SK-N-SH (cell line): ENCODE results near the gene STX7. TPM values are rescaled to one million over a fixed set of nuclear protein-coding genes. Genes with fewer than 3 reads are reported as not detected.

Experiments used
- CTCF ChIA-PET: fragments of 300-600, 350-600 bp; formaldehyde crosslinking; extraction: SDS; loops from one replicate; lab custom pipeline; 2021; lab: Yijun Ruan, JAX
- POLR2A ChIA-PET: fragments of 350-600 bp; sonication (Branson Sonifier 250); formaldehyde crosslinking; extraction: SDS; loops from one replicate; lab custom pipeline; 2020; ENCODE audit warnings: antibody characterized with exemption, inconsistent platforms; lab: Yijun Ruan, JAX
- DNase-seq: peaks from one replicate; pipeline ENCODE4 v3.0.0; 2012
- H2AFZ ChIP-seq: fragments of 200-600 bp; sonication (generic); 2 replicates; pipeline ENCODE4 v1.8.1; 2016; ENCODE audit warnings: antibody characterized with exemption, mild to moderate bottlenecking, low read depth
- H3F3A ChIP-seq: fragments of 200-600 bp; sonication (generic); replicated peaks from 2 replicates; pipeline ENCODE3; 2016; ENCODE audit warnings: antibody characterized with exemption, mild to moderate bottlenecking; ENCODE audit not compliant: insufficient read depth
- H3K27ac ChIP-seq, 2 experiments: fragments of 200-500 bp in 1 of 2; fragments of 200-600 bp in 1 of 2; sonication (Bioruptor generic) in 1 of 2; sonication (generic), shearing (Covaris generic) in 1 of 2; 2 replicates each; pipeline versions ENCODE4 v1.5.1 to v1.6.1; 2014 to 2016; ENCODE audit warnings: low read depth in 2 of 2, inconsistent platforms in 1 of 2, low read length in 1 of 2, mild to moderate bottlenecking in 1 of 2, mixed read lengths in 1 of 2
- H3K27me3 ChIP-seq: fragments of 200-600 bp; sonication (generic), shearing (Covaris generic); 2 replicates; pipeline ENCODE4 v1.6.1; 2016; ENCODE audit warnings: mixed run types; ENCODE audit not compliant: insufficient read depth
- H3K36me3 ChIP-seq, 2 experiments: fragments of 200-500 bp in 1 of 2; fragments of 200-600 bp in 1 of 2; sonication (Bioruptor generic) in 1 of 2; sonication (generic) in 1 of 2; replicated peaks in 1 of 2; 2 replicates each; pipeline versions ENCODE3 to v1.5.1; 2014 to 2016; ENCODE audit warnings: low read length in 1 of 2, mild to moderate bottlenecking in 1 of 2; ENCODE audit not compliant: insufficient read depth in 2 of 2, control insufficient read depth in 1 of 2
- H3K4me1 ChIP-seq, 2 experiments: fragments of 200-500 bp in 1 of 2; fragments of 200-600 bp in 1 of 2; sonication (Bioruptor generic) in 1 of 2; sonication (generic), shearing (Covaris generic) in 1 of 2; 2 replicates each; pipeline versions ENCODE4 v1.5.1 to v1.6.1; 2014 to 2016; ENCODE audit warnings: low read depth in 1 of 2, low read length in 1 of 2, mixed run types in 1 of 2; ENCODE audit not compliant: insufficient read depth in 2 of 2, control insufficient read depth in 1 of 2
- H3K4me2 ChIP-seq: fragments of 200-600 bp; sonication (generic), shearing (Covaris generic); 2 replicates; pipeline ENCODE4 v1.6.1; 2017; ENCODE audit warnings: mixed run types
- H3K4me3 ChIP-seq, 2 experiments: fragments of 200-500 bp in 1 of 2; fragments of 200-600 bp in 1 of 2; sonication (Bioruptor generic) in 1 of 2; sonication (generic), shearing (Covaris generic) in 1 of 2; 2 replicates each; pipeline versions ENCODE4 v1.5.1 to v1.8.1; 2014 to 2016; ENCODE audit warnings: low read depth in 2 of 2, inconsistent platforms in 1 of 2, low read length in 1 of 2, mild to moderate bottlenecking in 1 of 2, mixed read lengths in 1 of 2, moderate library complexity in 1 of 2
- H3K79me2 ChIP-seq: fragments of 200-600 bp; sonication (generic); 2 replicates; pipeline ENCODE4 v1.8.1; 2017; ENCODE audit warnings: mild to moderate bottlenecking; ENCODE audit not compliant: insufficient read depth
- H3K9ac ChIP-seq: fragments of 200-600 bp; sonication (generic); 2 replicates; pipeline ENCODE4 v1.6.1; 2017; ENCODE audit warnings: mixed run types
- H3K9me2 ChIP-seq: fragments of 200-600 bp; sonication (generic); 2 replicates; pipeline ENCODE4 v1.6.1; 2017; ENCODE audit warnings: mixed run types
- H3K9me3 ChIP-seq: fragments of 200-600 bp; sonication (generic); 2 replicates; pipeline ENCODE4 v1.6.1; 2017; ENCODE audit warnings: mixed run types, mild to moderate bottlenecking, moderate library complexity
- H4K20me1 ChIP-seq: fragments of 200-600 bp; sonication (generic); 2 replicates; pipeline ENCODE4 v1.6.1; 2017; ENCODE audit warnings: mild to moderate bottlenecking, mixed run types; ENCODE audit not compliant: insufficient read depth
- FOSL2 ChIP-seq: IDR thresholded peaks from 2 replicates; pipeline ENCODE4 v1.4.0; 2012; ENCODE audit warnings: low read depth, mild to moderate bottlenecking, moderate library complexity, borderline replicate concordance
- FOXJ3 ChIP-seq: sonication (generic); formaldehyde crosslinking; IDR thresholded peaks from 2 replicates; pipeline ENCODE4 v1.5.1; 2020; ENCODE audit warnings: mild to moderate bottlenecking, missing genetic modification reagents
- GATA2 ChIP-seq: sonication (generic); formaldehyde crosslinking; IDR thresholded peaks from 2 replicates; pipeline ENCODE4 v1.5.0; 2020; ENCODE audit warnings: mild to moderate bottlenecking, missing genetic modification reagents
- JUND ChIP-seq: IDR thresholded peaks from 2 replicates; pipeline ENCODE4 v1.4.0; 2012
- MEF2A ChIP-seq: IDR thresholded peaks from 2 replicates; pipeline ENCODE4 v1.4.0; 2012; ENCODE audit warnings: low read depth, borderline replicate concordance
- SMC3 ChIP-seq: IDR thresholded peaks from 2 replicates; pipeline ENCODE4 v1.6.1; 2012; ENCODE audit warnings: low read depth, low read length, improper control_type of control experiment
- TEAD4 ChIP-seq: IDR thresholded peaks from 2 replicates; pipeline ENCODE4 v1.4.0; 2012; ENCODE audit warnings: mild to moderate bottlenecking, borderline replicate concordance; ENCODE audit not compliant: insufficient read depth
- WGBS: methylation state at CpG from one replicate; pipeline ENCODE4 v1.1.6; 2017; ENCODE audit warnings: low lambda C conversion rate; 5-methylcytosine and 5-hydroxymethylcytosine counted together
- polyA plus RNA-seq, 3 experiments: library from polyadenylated mRNA; depleted of rRNA; stranded (reverse); fragments of >200 nt; gene quantifications; 2 replicates each; pipeline ENCODE4 v1.2.3, GENCODE V29; 2012
- TF ChIP-seq, protein P1 (sequence below): IDR thresholded peaks from 2 replicates; pipeline ENCODE4; 2012
- TF ChIP-seq, protein P2 (sequence below): IDR thresholded peaks from 2 replicates; pipeline ENCODE4 v1.6.1; 2012; ENCODE audit warnings: mild to moderate bottlenecking, low read depth, low read length, moderate library complexity

Gene STX7
- polyA plus RNA-seq, 1 of the 3 experiments (the other 2 are of a cell fraction), result 12.8 TPM

DNA sequence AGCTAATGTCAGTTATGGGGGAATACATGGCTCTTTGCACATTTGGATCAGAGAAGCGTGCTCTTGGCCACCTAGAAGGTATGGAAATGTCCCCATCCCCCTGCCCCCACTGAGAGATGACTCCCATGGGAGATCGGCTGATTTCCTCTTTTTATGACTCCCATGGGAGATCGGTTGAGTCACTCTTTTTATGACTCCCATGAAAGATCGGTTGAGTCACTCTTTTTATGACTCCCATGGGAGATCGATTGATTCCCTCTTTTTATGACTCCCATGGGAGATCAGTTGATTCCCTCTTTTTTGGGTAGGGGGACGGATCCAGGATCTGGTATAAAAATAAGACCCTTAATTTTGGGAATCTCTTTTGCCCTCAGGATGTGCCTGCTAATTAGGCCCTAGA, 14.9 kb upstream of the STX7 start:
- Histone ChIP-seq H3K27me3 (peaks cover 22% of the 10 kb centered on the region), H3K36me3 (no peaks in the 10 kb centered on the region), H3K9me3 (no peaks in the 10 kb centered on the region), H3K9me2 (no peaks in the 10 kb centered on the region), H3K4me3 (no peak overlapping the region), H3K27ac (no peak overlapping the region), H2AFZ (no peak overlapping the region), H3K79me2 (no peaks in the 10 kb centered on the region), H4K20me1 (no peaks in the 10 kb centered on the region), H3K9ac (no peak overlapping the region), H3K4me1 (no peaks in the 10 kb centered on the region), H3F3A (no peaks in the 10 kb centered on the region), H3K4me2 (no peak overlapping the region)
- 9% methylated on average over 6 of the region's 6 CpGs for whole genome bisulfite sequencing
- POLR2A ChIA-PET, result no interaction called here
- no peak for DNase-seq
- no peak for TF ChIP-seq SMC3
- CTCF ChIA-PET, result no interaction called here

DNA sequence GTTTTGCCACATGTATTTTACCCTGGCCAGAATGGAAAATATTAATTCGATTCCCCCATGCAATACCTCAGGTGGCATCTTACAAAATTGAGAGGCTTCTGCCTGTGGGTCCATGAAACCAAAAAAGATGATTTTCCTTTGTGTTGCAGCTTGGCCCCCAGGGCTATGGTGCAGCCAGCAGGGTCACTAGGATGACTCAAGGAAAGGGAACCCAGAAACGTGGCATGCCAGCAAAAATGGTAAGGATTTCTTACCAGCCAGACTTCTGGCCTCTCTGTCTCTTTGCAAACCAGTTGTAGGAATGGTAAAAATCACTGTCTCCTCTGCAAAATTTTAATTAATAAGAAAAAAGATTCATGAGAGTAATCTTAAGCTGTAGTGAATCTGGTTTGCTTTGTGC, 13.5 kb upstream of the STX7 start:
- peaks cover 22% of the 10 kb centered on the region for H3K27me3 ChIP-seq
- H3K4me3 ChIP-seq, result no peak overlapping the region
- H4K20me1 ChIP-seq, result no peaks in the 10 kb centered on the region
- ChIA-PET CTCF (interaction anchor here (1.2 kb wide), 1 partner anchor 17 kb away, joined by 3 read pairs; no protein-coding TSS in a partner anchor), POLR2A (no interaction called here)
- no peaks in the 10 kb centered on the region for H3K9me2 ChIP-seq
- H3K79me2 ChIP-seq, result no peaks in the 10 kb centered on the region
- DNase-seq, result no peak
- H3K9me3 ChIP-seq, result no peaks in the 10 kb centered on the region
- TF ChIP-seq, protein P1, sequence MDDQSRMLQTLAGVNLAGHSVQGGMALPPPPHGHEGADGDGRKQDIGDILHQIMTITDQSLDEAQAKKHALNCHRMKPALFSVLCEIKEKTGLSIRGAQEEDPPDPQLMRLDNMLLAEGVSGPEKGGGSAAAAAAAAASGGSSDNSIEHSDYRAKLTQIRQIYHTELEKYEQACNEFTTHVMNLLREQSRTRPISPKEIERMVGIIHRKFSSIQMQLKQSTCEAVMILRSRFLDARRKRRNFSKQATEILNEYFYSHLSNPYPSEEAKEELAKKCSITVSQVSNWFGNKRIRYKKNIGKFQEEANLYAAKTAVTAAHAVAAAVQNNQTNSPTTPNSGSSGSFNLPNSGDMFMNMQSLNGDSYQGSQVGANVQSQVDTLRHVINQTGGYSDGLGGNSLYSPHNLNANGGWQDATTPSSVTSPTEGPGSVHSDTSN, result no peak
- TF ChIP-seq FOXJ3 (CRISPR knock-in tag) (no peak), FOSL2 (no peak), JUND (no peak), TEAD4 (no peak), GATA2 (CRISPR knock-in tag) (no peak), MEF2A (no peak)
- TF ChIP-seq, protein P2, sequence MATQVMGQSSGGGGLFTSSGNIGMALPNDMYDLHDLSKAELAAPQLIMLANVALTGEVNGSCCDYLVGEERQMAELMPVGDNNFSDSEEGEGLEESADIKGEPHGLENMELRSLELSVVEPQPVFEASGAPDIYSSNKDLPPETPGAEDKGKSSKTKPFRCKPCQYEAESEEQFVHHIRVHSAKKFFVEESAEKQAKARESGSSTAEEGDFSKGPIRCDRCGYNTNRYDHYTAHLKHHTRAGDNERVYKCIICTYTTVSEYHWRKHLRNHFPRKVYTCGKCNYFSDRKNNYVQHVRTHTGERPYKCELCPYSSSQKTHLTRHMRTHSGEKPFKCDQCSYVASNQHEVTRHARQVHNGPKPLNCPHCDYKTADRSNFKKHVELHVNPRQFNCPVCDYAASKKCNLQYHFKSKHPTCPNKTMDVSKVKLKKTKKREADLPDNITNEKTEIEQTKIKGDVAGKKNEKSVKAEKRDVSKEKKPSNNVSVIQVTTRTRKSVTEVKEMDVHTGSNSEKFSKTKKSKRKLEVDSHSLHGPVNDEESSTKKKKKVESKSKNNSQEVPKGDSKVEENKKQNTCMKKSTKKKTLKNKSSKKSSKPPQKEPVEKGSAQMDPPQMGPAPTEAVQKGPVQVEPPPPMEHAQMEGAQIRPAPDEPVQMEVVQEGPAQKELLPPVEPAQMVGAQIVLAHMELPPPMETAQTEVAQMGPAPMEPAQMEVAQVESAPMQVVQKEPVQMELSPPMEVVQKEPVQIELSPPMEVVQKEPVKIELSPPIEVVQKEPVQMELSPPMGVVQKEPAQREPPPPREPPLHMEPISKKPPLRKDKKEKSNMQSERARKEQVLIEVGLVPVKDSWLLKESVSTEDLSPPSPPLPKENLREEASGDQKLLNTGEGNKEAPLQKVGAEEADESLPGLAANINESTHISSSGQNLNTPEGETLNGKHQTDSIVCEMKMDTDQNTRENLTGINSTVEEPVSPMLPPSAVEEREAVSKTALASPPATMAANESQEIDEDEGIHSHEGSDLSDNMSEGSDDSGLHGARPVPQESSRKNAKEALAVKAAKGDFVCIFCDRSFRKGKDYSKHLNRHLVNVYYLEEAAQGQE, result no peak
- no peaks in the 10 kb centered on the region for H3K36me3 ChIP-seq
- no peak overlapping the region for H2AFZ ChIP-seq
- H3F3A ChIP-seq, result no peaks in the 10 kb centered on the region
- no peak overlapping the region for H3K9ac ChIP-seq
- H3K27ac ChIP-seq, result no peak overlapping the region
- H3K4me2 ChIP-seq, result no peak overlapping the region
- no peaks in the 10 kb centered on the region for H3K4me1 ChIP-seq
- 0% methylated on average over 2 of the region's 2 CpGs for WGBS
